Testis (tissue), 2 donors: ENCODE data around the gene MS4A5.

Experiments used
- CTCF ChIP-seq, 3 experiments: fragments of 450-650 bp in 2 of 3; fragments of 200-600 bp in 1 of 3; sonication (generic) in 1 of 3; IDR thresholded peaks; one replicate each; pipeline ENCODE4 v1.5.1; 2016 to 2019; ENCODE audit warnings: antibody characterized with exemption in 3 of 3, mild to moderate bottlenecking in 2 of 3, moderate library complexity in 1 of 3
- POLR2A ChIP-seq: fragments of 450-650 bp; IDR thresholded peaks from one replicate; pipeline ENCODE4 v1.6.1; 2017; ENCODE audit warnings: antibody characterized with exemption, mild to moderate bottlenecking, moderate library complexity

- TF ChIP-seq POLR2A = no peak
- no peak for TF ChIP-seq CTCF (IDR thresholded peaks at IDR 0.05)
Measured at GRCh38 chr11:60433401-60433800, 4.0 kb downstream of the MS4A5 start.
